ENCODE results near the gene IPO13.

Gene IPO13

DNA sequence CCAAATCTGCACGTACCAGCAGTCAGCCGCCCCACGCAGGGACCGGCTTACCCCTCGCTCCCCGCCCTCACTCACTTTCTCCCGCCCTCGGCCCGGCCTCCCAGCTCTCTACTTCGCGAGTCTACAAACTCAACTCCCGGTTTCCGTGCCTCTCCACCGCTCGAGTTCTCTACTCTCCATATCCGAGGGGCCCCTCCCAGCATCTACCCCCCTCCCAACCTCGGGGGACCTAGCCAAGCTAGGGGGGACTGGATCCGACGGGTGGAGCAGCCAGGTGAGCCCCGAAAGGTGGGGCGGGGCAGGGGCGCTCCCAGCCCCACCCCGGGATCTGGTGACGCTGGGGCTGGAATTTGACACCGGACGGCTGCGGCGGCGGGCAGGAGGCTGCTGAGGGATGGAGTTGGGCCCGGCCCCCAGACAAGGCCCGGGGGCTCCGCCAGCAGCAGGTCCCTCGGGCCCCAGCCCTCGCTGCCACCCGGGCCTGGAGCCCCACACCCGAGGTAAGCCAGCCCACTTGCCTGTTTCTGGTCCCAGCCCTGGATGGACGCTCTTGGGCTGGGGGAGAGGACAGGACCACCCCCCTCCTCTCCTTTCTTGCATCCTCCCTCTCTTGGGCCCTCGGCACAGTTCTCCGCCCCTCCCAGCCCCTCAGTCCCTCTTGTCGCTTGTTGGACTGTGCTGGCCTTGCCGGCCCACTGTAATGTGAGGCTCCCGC is 13.2 kb upstream of the IPO13 start, which contains the start of gene ARTN (continued):
- TF ChIP-seq, protein P1, sequence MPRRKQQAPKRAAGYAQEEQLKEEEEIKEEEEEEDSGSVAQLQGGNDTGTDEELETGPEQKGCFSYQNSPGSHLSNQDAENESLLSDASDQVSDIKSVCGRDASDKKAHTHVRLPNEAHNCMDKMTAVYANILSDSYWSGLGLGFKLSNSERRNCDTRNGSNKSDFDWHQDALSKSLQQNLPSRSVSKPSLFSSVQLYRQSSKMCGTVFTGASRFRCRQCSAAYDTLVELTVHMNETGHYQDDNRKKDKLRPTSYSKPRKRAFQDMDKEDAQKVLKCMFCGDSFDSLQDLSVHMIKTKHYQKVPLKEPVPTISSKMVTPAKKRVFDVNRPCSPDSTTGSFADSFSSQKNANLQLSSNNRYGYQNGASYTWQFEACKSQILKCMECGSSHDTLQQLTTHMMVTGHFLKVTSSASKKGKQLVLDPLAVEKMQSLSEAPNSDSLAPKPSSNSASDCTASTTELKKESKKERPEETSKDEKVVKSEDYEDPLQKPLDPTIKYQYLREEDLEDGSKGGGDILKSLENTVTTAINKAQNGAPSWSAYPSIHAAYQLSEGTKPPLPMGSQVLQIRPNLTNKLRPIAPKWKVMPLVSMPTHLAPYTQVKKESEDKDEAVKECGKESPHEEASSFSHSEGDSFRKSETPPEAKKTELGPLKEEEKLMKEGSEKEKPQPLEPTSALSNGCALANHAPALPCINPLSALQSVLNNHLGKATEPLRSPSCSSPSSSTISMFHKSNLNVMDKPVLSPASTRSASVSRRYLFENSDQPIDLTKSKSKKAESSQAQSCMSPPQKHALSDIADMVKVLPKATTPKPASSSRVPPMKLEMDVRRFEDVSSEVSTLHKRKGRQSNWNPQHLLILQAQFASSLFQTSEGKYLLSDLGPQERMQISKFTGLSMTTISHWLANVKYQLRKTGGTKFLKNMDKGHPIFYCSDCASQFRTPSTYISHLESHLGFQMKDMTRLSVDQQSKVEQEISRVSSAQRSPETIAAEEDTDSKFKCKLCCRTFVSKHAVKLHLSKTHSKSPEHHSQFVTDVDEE (CRISPR knock-in tag; IDR thresholded peaks at IDR 0.05) = no peak
- TF ChIP-seq TCF4 (CRISPR knock-in tag; IDR thresholded peaks at IDR 0.05; ENCODE audit: borderline replicate concordance) = no peak
- TF ChIP-seq ZFP30 (CRISPR knock-in tag; IDR thresholded peaks at IDR 0.05) = no peak

DNA sequence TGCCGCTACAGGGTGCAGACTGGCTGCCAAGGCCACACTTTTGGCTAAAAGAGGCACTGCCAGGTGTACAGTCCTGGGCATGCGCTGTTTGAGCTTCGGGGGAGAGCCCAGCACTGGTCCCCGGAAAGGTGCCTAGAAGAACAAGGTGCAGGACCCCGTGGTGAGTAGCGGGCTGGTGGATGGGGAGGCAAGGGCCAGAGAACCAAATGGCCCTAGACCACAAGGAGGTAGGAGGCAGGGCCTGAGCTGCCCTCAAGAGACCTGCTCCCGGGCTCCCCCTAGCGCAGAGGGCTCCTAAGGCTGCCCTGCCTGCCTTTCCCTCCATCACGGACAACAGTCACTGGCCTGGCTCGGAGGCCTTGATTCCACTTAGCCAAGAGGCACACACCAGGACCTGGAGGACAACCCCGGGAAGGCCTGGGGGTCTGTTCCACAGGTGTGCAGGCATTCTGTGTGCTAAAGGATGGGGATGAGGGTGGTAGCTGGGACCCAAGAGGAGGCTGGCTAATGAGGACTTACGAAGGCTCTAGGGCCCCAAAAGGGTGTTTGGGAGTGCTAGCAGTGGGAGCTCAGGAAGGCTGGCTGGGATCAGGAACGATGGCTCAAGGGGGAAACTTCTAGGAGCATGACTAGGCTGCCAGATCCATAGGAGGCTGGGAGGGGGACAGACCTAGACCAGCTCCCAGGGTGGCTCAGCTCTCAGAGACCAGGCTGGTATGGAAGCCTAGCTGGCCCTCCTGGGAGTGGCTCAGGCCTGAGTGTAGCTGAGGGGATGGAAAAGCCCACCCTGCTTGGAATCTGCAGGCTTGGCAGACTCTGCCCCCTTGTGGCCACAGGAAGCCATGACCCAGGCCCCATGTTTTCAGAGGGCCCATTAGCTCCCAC is 12.4 kb upstream of the IPO13 start:
- ATAC-seq = peak; percentile 78
- no peak for TF ChIP-seq GLIS3 (CRISPR knock-in tag; IDR thresholded peaks at IDR 0.05)
- no peak for TF ChIP-seq RARB (CRISPR knock-in tag; IDR thresholded peaks at IDR 0.05)
- no peak for TF ChIP-seq PATZ1 (CRISPR knock-in tag; IDR thresholded peaks at IDR 0.05; ENCODE audit: borderline replicate concordance)
- TF ChIP-seq TOX (CRISPR knock-in tag; IDR thresholded peaks at IDR 0.05; ENCODE audit: borderline replicate concordance) = no peak
- no peak for TF ChIP-seq PPARA (CRISPR knock-in tag; IDR thresholded peaks at IDR 0.05; ENCODE audit: borderline replicate concordance)
- TF ChIP-seq, protein P1 (CRISPR knock-in tag; IDR thresholded peaks at IDR 0.05) = no peak
- TF ChIP-seq, protein P2, sequence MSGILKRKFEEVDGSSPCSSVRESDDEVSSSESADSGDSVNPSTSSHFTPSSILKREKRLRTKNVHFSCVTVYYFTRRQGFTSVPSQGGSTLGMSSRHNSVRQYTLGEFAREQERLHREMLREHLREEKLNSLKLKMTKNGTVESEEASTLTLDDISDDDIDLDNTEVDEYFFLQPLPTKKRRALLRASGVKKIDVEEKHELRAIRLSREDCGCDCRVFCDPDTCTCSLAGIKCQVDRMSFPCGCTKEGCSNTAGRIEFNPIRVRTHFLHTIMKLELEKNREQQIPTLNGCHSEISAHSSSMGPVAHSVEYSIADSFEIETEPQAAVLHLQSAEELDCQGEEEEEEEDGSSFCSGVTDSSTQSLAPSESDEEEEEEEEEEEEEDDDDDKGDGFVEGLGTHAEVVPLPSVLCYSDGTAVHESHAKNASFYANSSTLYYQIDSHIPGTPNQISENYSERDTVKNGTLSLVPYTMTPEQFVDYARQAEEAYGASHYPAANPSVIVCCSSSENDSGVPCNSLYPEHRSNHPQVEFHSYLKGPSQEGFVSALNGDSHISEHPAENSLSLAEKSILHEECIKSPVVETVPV (CRISPR knock-in tag; IDR thresholded peaks at IDR 0.05) = no peak

- no peak; the same call in 2 of the 3 replicates for ATAC-seq
- TF ChIP-seq ZC3H10 (CRISPR knock-in tag; IDR thresholded peaks at IDR 0.05) (no peak), ZNF70 (CRISPR knock-in tag; IDR thresholded peaks at IDR 0.05) (no peak), RARB (CRISPR knock-in tag; IDR thresholded peaks at IDR 0.05) (no peak), OSR1 (CRISPR knock-in tag; IDR thresholded peaks at IDR 0.05) (no peak), ZFP30 (CRISPR knock-in tag; IDR thresholded peaks at IDR 0.05) (no peak), PATZ1 (CRISPR knock-in tag; IDR thresholded peaks at IDR 0.05; ENCODE audit: borderline replicate concordance) (no peak), BACH2 (CRISPR knock-in tag; IDR thresholded peaks at IDR 0.05; ENCODE audit: borderline replicate concordance) (no peak), GLIS3 (CRISPR knock-in tag; IDR thresholded peaks at IDR 0.05) (no peak), ESRRG (CRISPR knock-in tag; IDR thresholded peaks at IDR 0.05) (no peak), SNAI2 (CRISPR knock-in tag; IDR thresholded peaks at IDR 0.05) (no peak), ZNF8 (CRISPR knock-in tag; IDR thresholded peaks at IDR 0.05) (no peak)
- TF ChIP-seq, protein P3, sequence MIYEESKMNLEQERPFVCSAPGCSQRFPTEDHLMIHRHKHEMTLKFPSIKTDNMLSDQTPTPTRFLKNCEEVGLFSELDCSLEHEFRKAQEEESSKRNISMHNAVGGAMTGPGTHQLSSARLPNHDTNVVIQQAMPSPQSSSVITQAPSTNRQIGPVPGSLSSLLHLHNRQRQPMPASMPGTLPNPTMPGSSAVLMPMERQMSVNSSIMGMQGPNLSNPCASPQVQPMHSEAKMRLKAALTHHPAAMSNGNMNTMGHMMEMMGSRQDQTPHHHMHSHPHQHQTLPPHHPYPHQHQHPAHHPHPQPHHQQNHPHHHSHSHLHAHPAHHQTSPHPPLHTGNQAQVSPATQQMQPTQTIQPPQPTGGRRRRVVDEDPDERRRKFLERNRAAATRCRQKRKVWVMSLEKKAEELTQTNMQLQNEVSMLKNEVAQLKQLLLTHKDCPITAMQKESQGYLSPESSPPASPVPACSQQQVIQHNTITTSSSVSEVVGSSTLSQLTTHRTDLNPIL (CRISPR knock-in tag; IDR thresholded peaks at IDR 0.05; ENCODE audit: low read depth) = no peak
- TF ChIP-seq, protein P2 (CRISPR knock-in tag; IDR thresholded peaks at IDR 0.05) = no peak
These were observed 11.8 kb upstream of the IPO13 start for GRCh38 chr1:43934986-43935324.
